HG03066 (cell line): ENCODE data around the gene ZYX.
"Not testable (repeated sequence)": the region's sequence is repeated elsewhere in the genome, so short reads cannot be mapped to it uniquely, and the experiment has no call there.

Experiments
- ATAC-seq: cut with Tn5 transposase; IDR thresholded peaks from one replicate; pipeline ENCODE4 v1.9.1; 2021; ENCODE audit warnings: low read depth; ENCODE audit not compliant: unreplicated experiment

Gene ZYX

GRCh38 chr7:143396625-143397556 is 15.7 kb downstream of the ZYX start:
- no peak for ATAC-seq

- no peak for ATAC-seq
Measured at GRCh38 chr7:143397710-143398530, 16.8 kb downstream of the ZYX start.

GRCh38 chr7:143398616-143399015 is 17.5 kb downstream of the ZYX start:
- no peak for ATAC-seq

- ATAC-seq: no peak
Measured at GRCh38 chr7:143399151-143399550, 18.0 kb downstream of the ZYX start.

DNA sequence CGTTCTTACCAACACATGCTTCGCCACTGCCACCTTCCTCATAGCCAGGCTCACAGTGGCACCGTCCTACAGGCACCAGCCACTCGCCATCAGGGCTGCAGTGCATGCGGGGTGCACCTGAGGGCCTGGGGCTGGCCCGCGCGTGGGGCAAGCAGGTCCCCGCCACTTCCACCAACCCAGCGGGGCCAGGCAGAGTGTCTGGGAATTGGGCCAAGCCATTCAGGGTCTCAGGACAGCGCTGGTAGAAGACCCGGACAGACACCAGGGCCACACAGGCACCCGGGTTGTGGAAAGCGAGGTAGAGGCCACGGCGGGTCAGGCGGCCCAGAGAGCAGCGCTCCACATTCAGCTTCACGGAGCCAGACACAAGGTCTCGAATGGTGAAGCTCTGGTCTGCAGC is 18.5 kb downstream of the ZYX start:
- ATAC-seq: no peak

- no peak for ATAC-seq
Measured at GRCh38 chr7:143401265-143401664, 20.1 kb downstream of the ZYX start.

- ATAC-seq: not testable (repeated sequence)
Measured at GRCh38 chr7:143402233-143402632, 21.1 kb downstream of the ZYX start.

DNA sequence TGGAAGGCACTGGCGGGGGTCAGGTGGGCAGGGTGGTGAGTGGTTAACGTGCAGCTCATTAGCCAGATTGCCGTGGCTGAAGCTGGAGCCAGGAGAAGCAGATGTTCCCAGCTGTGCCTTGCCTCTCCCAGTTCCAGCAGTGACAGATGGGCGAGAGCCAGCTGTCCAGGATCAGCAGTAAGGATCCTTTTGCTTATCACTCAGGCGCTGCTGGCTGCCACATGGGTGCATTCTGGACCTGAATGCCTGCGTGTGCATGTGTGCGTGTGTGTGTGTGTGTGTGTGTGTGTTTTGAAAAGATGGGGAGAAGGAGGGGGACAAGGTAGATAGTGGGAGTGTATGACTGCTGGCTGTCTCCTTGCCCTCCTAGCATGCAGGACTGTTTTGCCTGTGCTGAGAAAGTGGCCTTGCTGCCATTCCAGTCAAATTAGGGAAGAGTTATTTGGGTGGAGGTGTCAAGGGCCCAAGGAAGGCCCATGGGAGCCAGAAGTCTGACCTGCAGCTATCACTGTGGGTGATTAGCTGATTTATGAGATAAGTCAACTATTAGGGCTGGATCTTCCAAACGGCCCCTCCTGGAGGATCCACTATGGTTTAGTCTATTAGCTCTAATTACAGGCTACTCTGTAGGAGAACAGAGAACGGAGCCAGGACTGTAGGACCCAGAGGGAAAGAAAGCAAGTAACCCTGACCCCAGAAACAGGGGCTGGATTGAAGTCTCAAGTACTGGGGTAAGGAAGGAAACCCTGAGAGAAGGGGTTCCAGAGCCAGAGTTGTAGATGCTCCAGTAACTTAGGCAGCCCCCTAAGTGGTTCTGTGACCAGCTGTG is 24.2 kb downstream of the ZYX start:
- ATAC-seq: no peak

GRCh38 chr7:143406002-143406357 is 24.8 kb downstream of the ZYX start:
- ATAC-seq: no peak

GRCh38 chr7:143407287-143408251 is 26.4 kb downstream of the ZYX start:
- ATAC-seq: no peak

DNA sequence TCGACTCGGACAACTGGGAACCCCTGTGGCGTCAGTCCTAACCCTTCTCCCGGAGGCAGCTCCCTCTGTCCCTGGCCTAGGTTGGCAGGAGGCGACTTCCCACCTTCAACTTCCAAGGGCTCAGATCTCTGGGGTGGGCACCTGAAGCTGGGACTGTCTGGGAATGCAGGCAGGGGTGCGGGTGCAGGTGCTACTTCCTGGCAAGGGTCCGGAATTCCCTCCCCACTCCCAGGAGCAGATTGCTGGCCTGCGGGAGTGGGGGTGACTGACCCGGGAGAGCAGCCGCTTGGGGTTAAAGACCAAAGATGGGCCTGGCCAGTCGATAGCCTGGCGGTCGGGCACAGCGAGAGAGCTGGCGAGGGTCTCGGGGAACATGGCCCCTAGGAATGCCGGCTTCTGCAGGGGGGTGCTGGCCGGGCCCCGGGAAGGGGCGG is 27.1 kb downstream of the ZYX start:
- no peak for ATAC-seq

DNA sequence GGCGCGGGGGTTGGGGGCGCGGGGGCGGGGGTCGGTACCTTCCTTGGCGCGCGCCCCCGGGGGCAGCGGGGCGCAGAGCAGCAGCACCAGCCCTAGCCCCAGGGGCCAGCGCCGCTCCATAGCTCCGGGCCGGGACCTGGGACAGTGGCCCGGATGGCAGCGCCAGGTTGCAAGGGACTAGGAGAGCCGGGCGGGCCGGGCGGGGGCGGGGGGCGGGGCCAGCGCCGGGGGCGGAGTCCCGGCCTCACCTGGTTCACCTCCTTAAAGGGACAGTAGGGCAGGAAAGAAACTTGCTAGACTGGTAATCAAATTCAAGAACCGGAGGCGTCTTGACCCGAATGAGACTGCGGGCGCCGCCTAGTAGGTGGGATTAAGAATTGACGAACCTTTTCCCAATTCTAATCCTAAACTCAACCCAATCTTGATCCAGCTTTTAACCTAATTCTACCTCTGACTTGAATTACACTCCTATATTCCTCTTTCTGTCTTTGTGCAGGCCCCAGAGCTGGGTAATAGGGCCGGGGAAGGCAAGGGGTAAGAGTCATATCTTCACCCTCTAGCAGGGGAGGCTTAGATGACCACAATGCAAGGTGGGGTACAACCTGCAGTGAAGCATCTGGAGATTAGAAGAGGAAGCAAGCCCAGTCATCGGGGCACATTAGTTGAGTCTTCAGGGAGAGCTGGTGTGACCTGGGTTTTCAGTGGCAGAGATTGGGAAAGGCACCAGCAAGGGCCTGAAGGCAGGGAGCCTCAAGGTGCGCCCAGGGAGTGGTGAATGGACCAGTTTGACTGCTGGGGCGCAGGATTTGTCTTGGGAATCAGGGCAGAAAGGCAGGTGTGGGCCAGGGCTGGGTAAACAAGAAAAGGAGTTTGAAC is 27.8 kb downstream of the ZYX start, which contains the start of gene EPHA1:
EPHA1 (minus strand) TSS at position 171 of the 876 bp plus-strand sequence; CDS start at position 120, 51 bp downstream.
- ATAC-seq: no peak

DNA sequence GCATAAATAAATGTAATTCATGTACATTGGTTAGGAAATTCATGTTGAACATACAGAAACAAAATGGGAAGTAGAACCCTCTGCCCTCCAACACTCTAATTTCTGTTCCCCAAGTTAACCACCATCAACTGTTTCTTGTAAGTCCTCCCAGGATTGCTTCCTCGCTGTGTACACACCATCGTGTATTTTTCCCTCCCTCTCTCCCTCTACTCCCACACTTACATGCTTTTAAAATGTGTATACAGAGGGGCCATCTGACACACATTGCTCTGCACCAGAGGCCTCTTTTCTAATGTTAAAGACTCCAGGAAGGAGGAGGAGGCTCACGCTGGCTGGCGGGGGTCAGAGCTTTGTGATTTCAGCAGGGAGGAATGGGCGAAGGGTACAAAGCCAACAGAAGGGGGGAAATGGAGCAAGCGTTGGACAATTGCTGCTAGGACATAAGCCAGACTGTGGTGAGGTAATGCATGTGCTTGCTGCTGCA is 29.4 kb downstream of the ZYX start:
- ATAC-seq: no peak

- ATAC-seq: no peak
Measured at GRCh38 chr7:143411976-143412708, 31.0 kb downstream of the ZYX start.

- ATAC-seq: no peak
Measured at GRCh38 chr7:143413123-143413522, 32.0 kb downstream of the ZYX start.

GRCh38 chr7:143415209-143415608 is 34.1 kb downstream of the ZYX start:
- not testable (repeated sequence) for ATAC-seq

DNA sequence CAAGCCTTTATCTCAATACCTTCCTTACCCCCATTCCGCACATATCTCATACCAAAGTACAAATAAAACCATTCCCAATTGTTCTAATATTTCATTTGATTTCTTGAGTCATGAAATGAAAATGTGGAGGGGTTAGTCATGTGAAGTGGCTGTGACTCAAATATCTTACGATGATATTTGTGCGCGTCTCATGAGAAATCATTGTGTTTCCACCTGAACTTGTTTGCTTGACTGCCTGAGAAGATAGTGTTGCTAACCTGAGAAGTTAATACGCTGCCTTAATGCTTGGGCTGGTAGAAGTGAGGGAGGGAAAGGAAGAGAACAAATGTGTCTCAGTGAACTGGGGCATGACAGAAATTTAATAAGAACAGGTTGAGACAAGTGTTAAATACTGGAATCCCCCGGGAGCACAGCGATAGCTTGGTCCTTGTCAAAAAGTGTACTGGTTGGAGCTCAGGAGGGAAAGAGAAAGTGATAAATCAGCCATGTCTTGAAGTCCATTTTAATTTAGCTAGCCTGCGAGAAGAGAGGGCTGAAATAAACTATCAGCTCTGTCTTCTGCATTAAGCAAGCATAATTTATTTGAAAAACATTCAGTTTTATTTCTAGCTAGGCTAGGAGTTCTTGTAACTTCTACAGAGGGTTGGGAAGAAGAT is 34.7 kb downstream of the ZYX start:
- ATAC-seq: no peak
